ENCODE results near the gene DNAH11. TPM values are rescaled to one million over a fixed set of nuclear protein-coding genes. Genes with fewer than 3 reads are reported as not detected.

The DNAH11 gene
- total RNA-seq, 1 experiment from 2014 or later: 0.39 TPM

- ChIA-PET POLR2A (no interaction called here), RAD21 (ENCODE audit: low non-redundant PET in 1 of 2, low total read pairs in 2 of 2, uncharacterized antibody in 2 of 2, unreplicated experiment in 2 of 2) (no interaction called here)
- no peak overlapping the region for H2AFZ ChIP-seq (ENCODE audit: low read depth, low read length, poor library complexity, severe bottlenecking)
Measured at GRCh38 chr7:21587139-21587784, 44.4 kb downstream of the DNAH11 start.

GRCh38 chr7:21596801-21597200 is 54.0 kb downstream of the DNAH11 start:
- ChIA-PET RAD21 (ENCODE audit: low non-redundant PET in 1 of 2, low total read pairs in 2 of 2, uncharacterized antibody in 2 of 2, unreplicated experiment in 2 of 2) (no interaction called here), POLR2A (no interaction called here), CTCF (no interaction called here)
- H4K20me1 ChIP-seq (ENCODE audit: insufficient read depth): no peaks in the 10 kb centered on the region
- no peaks in the 10 kb centered on the region for H3K79me2 ChIP-seq (ENCODE audit: insufficient read depth, low read length)
- DNase-seq (ENCODE audit: low read depth, low spot score) (no peak), ATAC-seq (no peak)
- H3K9me3 ChIP-seq (ENCODE audit: control insufficient read depth in 1 of 2, insufficient read depth in 1 of 2, low read depth in 1 of 2, low read length in 2 of 2): no peaks in the 10 kb centered on the region
- H2AFZ ChIP-seq (ENCODE audit: low read depth, low read length, poor library complexity, severe bottlenecking): no peak overlapping the region
- H3K9me2 ChIP-seq (ENCODE audit: insufficient read depth): no peaks in the 10 kb centered on the region
- no peak overlapping the region for H3K27ac ChIP-seq (ENCODE audit: low read depth, low read length)
- H3K4me2 ChIP-seq (ENCODE audit: low read length): no peak overlapping the region
- H3K4me1 ChIP-seq (ENCODE audit: control insufficient read depth in 1 of 2, insufficient read depth in 2 of 2, low read length in 2 of 2): no peaks in the 10 kb centered on the region
- no TSS peak for BruUV-seq (replicated peaks)
- no peak overlapping the region for H3K9ac ChIP-seq (ENCODE audit: low read length)
- H3K4me3 ChIP-seq (replicated peaks in 1 of 2; ENCODE audit: low read depth in 1 of 2, low read length in 2 of 2): no peak overlapping the region
- no peaks in the 10 kb centered on the region for H3K36me3 ChIP-seq (ENCODE audit: control insufficient read depth in 1 of 2, insufficient read depth in 2 of 2, low read length in 2 of 2)
- intact Hi-C loops (cut with micrococcal nuclease): no loop called here
- H3K27me3 ChIP-seq (ENCODE audit: insufficient read depth, low read length): no peaks in the 10 kb centered on the region
- TF ChIP-seq TCF7L2 (IDR thresholded peaks at IDR 0.05; ENCODE audit: borderline replicate concordance, extremely low read depth, insufficient read depth, insufficient read length) (no peak), REST (IDR thresholded peaks at IDR 0.05; ENCODE audit: low read depth) (no peak), CTCF (IDR thresholded peaks at IDR 0.05 in 2 of 3, conservative IDR thresholded peaks at IDR 0.05 in 1 of 3; ENCODE audit: borderline replicate concordance in 1 of 3, insufficient read depth in 1 of 3, low read depth in 2 of 3, low read length in 2 of 3) (no peak), SRF (IDR thresholded peaks at IDR 0.05; ENCODE audit: low read depth) (no peak), EZH2 (IDR thresholded peaks at IDR 0.05) (no peak), YY1 (IDR thresholded peaks at IDR 0.05; ENCODE audit: extremely low read depth, insufficient replicate concordance, low read depth, low read length) (no peak), CBX3 (IDR thresholded peaks at IDR 0.05; ENCODE audit: low read depth) (no peak), ZBTB33 (IDR thresholded peaks at IDR 0.05; ENCODE audit: extremely low read depth, insufficient replicate concordance, low read length) (no peak)

More at GRCh38 chr7:21587139-21587784, 44.4 kb downstream of the DNAH11 start:
- BruUV-seq (replicated peaks): no TSS peak
- no peaks in the 10 kb centered on the region for H3K9me3 ChIP-seq (ENCODE audit: control insufficient read depth in 1 of 2, insufficient read depth in 1 of 2, low read depth in 1 of 2, low read length in 2 of 2)
- no peaks in the 10 kb centered on the region for H4K20me1 ChIP-seq (ENCODE audit: insufficient read depth)
- DNase-seq (ENCODE audit: low read depth, low spot score) (no peak), ATAC-seq (no peak)
- TF ChIP-seq YY1 (IDR thresholded peaks at IDR 0.05; ENCODE audit: extremely low read depth, insufficient replicate concordance, low read depth, low read length) (no peak), JUND (IDR thresholded peaks at IDR 0.05) (no peak), RAD21 (IDR thresholded peaks at IDR 0.05; ENCODE audit: low read depth) (no peak), EZH2 (IDR thresholded peaks at IDR 0.05) (no peak), SRF (IDR thresholded peaks at IDR 0.05; ENCODE audit: low read depth) (no peak), POLR2AphosphoS5 (IDR thresholded peaks at IDR 0.05; ENCODE audit: low read depth, low read length) (no peak), SP1 (IDR thresholded peaks at IDR 0.05; ENCODE audit: low read depth) (no peak)
- no peaks in the 10 kb centered on the region for H3K36me3 ChIP-seq (ENCODE audit: control insufficient read depth in 1 of 2, insufficient read depth in 2 of 2, low read length in 2 of 2)
- H3K9me2 ChIP-seq (ENCODE audit: insufficient read depth): no peaks in the 10 kb centered on the region
- intact Hi-C loops (cut with micrococcal nuclease): no loop called here
- H3K9ac ChIP-seq (ENCODE audit: low read length): no peak overlapping the region
- H3K4me1 ChIP-seq (ENCODE audit: control insufficient read depth in 1 of 2, insufficient read depth in 2 of 2, low read length in 2 of 2): no peaks in the 10 kb centered on the region
- no peak overlapping the region for H3K4me3 ChIP-seq (replicated peaks in 1 of 2; ENCODE audit: low read depth in 1 of 2, low read length in 2 of 2)
- H3K27me3 ChIP-seq (ENCODE audit: insufficient read depth, low read length): no peaks in the 10 kb centered on the region
- CTCF ChIA-PET: interaction anchor here (2.0 kb wide), 1 partner anchor 180 kb away, joined by 4 read pairs; no protein-coding TSS in a partner anchor
- H3K27ac ChIP-seq (ENCODE audit: low read depth, low read length): no peak overlapping the region
- H3K79me2 ChIP-seq (ENCODE audit: insufficient read depth, low read length): no peaks in the 10 kb centered on the region
- H3K4me2 ChIP-seq (ENCODE audit: low read length): no peak overlapping the region

Measured in HCT116 (cell line).